Measurements from ENCODE around the gene CDH18.

CDH18 gene

DNA sequence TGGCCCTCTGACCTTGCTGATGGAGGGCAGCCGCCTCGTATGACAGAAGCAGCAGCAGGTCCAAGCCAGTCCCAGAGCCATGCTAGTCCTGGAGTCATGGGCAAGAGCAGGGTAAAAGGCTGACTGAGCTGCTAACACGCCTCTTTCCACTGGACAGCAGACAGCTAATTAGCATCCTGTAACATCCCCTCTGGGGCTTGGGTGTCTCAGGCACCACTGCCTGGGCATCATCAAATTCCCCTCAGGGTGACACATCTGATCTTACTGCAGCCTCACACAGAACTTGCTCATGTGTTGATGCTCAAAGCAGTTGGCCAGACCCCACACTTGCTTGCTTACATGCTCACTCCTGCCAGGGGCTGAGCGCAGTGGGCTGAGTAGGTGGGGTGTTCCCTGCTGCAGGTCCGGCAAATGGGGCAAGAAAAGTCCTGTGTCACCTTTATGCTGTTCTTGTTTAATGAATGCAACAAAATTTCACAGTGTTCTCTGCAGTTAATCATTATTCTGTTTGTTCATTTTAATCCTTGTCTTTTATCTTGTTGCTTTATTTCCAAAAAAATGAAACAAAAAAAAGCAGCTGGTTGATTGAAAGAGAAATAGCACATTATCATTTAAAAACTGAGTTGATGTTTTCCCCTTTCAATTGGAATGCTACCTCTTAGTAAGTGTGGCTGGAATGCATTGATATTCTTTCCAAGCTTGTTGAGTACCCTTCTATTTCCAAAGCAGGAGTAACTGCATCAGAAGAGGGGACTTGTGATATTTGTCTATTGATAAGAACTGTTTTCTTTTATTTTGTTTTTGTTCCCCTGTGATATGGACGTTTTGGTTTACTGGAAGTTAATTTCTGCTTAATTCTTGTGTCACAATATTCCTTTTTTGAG lies 254.1 kb downstream of the CDH18 start:
- no peak for DNase-seq (ENCODE audit: low spot score)

DNA sequence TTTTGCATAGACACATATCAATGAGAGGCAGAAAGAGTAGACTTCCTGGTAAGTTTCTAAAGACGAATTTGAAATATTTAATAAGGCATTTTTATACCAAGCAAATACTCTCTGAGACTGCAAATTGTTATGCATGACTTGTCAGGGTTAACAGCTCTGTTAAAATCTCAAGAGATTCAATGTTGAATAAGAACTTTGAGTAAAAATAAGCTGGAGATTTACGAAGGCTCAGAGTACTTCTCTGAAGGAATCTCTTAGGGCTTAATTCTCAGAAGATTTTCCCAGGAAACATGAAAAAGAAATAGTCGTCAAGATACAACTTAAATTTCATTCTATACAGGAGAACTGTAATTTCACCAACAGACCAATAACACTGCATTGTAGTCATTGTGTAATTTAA lies 259.4 kb downstream of the CDH18 start:
- DNase-seq (ENCODE audit: low spot score), result no peak

DNA sequence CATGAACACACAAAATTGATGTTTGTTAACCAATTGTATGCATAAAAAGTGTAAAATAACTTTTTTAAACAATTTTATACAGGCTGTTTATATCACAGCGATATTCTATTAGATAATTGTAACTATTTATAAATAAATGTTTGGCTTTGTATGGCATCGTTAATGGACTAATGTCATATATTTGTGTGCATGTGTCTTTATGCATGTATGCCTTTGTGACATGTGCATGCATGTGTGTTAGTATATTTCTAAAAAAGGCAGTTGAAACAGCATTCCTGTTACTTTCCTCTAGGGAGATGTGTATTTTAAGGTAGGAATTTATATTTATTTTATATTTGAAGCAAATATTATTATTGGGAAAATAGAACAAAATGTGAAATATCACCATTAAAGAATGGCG lies 268.9 kb downstream of the CDH18 start:
- DNase-seq (ENCODE audit: low spot score), result no peak

DNA sequence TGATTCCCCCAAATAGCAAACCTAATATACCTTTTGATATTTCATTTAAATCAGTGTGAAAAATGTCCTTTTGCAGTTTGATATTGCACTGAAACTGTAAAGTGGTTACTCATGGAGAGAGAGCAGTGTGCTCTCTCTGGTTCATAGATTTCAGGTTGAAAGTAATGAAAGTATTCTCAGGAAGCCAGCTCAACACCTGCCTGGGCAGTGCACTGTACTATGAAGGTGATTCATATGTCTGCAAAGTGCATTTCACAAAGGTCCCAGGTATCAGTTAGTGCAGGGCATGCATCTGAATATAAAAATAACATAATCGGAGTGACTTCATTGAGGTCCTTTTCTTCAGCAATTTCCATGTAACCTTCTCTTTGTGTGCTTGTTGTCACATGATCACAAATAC lies 274.3 kb downstream of the CDH18 start:
- no peak for DNase-seq (ENCODE audit: low spot score)

DNA sequence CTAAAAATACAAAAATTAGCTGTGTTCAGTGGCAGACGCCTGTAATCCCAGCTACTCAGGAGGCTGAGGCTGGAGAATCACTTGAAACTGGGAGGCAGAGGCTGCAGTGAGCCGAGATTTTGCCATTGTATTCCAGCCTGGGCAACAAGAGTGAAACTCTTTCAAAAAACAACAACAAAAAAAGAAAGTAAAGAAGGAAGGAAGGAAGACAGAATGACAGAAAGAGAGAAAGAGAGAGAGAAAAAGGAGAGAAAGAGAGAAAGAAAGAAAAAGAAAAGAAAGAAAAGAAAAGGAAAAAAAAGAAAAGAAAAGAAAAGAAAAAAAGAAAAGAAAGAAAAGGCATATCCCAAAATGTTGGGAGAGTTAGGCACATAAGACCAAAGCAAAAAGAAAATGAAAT lies 278.6 kb downstream of the CDH18 start:
- DNase-seq (ENCODE audit: low spot score), result no peak

DNA sequence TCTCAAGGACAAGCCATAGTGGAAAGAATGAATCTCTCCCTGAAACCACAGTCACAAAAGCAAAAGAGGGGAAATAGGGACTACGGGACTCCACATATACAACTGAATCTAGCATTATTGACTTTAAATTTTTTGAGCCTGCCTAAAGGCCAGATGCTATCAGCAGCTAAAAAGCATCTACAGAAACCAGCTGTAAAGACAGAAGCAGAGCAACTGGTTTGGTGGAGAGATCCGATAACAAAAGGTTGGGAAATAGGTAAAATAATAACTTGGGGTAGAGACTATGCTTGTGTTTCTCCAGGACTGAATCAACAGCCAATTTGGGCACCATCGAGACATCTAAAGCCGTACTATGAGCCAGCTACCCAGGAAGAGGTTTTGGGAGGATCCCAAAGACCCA lies 281.2 kb downstream of the CDH18 start:
- DNase-seq (ENCODE audit: low spot score), result no peak

DNA sequence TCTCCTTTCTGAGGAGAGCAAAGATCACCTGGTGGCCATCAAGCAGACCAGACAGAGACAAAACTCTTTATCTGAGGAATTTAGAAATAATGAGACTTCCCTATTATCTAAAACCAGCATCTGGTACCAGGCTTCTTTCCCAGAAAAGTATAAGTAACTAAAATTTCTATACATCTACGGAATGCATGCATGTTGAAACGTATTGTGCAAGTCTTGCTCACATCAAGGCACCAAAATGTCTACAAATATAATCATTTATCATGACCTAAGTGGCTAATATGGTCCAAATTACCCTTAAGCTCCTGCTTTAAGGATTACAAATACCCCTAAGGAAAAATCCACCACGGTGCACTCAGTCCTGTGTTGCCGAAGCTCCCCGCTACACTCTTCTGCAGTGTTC lies 286.3 kb downstream of the CDH18 start:
- DNase-seq (ENCODE audit: low spot score), result no peak

DNA sequence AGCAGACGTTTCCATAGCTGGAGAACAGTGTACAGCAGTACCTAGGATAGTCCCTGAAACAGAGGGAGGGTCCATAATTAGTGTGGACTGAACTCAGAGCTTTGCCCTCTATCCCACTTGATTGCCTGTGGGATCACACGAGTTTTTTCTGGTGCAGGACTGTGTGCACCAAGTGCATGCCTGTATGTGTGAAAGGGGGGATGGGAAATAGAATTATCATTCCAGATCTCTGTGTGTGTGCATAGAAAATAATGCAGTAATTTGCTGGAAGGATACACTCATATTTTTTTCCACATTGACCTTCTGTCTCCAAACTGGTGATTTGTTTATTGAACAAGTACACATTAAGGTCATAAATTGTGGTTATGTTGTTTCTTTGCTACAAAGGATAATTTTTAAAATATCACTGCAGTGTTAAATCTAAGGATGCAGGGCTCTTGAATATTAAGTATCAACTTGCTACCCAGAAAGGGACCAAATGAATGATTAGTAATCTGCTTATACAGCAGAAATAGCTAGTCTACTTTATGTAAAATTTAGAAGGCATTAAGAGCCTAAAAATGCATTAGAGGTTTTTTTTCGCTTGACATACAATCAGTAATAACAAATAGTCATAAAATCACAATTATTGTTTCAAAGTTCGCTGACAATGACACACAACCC lies 292.9 kb downstream of the CDH18 start:
- no peak for DNase-seq (ENCODE audit: low spot score)

DNA sequence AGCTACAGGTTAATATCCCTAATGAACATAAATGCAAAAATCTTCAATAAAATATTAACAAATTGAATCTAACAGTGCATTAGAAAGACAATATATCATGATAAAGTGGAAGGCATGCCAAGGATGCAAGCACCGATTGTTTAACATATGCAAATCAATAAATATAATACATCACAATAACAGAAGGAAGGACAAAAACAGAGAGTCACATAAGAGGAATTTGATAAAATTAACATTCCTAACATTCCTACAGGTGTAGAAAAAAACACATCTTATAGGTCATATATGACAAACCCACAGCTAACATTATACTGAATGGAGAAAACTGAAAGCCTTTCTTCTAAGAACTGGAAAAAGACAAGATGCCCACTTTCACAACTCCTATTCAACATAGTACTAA lies 297.0 kb downstream of the CDH18 start:
- DNase-seq (ENCODE audit: low spot score), result no peak

DNA sequence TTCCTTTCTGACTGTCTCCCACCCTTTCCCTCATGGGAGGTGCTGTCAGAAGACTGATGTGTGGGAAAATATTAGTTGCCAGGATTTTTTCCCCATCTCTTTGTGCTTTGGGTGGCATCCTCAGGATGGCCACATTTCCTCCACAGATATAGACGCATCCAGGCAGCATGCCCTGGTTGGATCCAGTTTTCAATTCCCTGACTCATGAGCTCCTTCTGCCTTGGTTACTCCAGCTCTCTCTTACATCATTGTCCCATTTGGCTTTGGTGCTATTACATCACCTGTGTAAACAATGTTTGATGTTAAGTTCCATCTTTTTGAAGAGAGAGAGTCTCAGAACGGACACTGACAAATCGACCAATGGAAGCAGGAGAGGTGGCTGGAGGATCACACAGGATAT lies 302.5 kb downstream of the CDH18 start:
- no peak for DNase-seq (ENCODE audit: low spot score)

DNA sequence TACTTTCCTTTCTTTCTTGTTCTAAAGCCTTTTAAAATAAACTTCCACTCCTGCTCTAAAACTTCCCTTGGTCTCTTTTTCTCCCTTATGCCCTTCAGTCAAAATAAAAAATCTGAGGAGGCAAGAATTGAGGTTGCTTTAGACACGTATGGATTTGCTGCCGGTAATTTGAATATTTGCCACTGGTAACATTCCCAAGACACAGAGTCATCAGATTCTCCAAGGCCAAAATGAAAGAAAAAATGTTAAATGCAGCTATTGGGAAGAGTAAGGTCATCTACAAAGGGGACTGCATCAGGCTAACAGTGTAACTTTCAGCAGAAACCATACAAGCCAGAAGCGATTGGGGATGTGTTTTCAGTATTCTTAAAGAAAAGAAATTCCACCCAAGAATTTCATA lies 311.1 kb downstream of the CDH18 start:
- DNase-seq (ENCODE audit: low spot score), result no peak

DNA sequence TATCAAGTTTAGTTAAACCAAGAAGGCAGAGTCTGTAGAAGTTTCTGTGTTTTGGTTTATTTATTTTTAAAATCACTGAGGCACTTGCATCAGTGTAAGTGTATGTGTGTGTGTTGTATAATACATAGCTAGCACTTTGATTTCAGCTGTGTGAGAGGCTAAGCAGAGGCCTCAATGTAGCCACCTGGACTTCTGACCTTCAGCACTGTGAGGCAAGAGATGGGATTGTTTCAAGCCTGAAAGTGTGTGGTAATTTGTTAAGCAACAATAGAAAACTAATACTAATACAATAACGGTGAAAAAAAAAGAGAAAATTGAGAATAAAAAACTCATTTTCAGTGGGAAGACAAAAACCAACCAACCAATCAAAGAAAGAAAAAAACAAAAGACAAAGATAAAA lies 327.3 kb downstream of the CDH18 start:
- no peak for DNase-seq (ENCODE audit: low spot score)

DNA sequence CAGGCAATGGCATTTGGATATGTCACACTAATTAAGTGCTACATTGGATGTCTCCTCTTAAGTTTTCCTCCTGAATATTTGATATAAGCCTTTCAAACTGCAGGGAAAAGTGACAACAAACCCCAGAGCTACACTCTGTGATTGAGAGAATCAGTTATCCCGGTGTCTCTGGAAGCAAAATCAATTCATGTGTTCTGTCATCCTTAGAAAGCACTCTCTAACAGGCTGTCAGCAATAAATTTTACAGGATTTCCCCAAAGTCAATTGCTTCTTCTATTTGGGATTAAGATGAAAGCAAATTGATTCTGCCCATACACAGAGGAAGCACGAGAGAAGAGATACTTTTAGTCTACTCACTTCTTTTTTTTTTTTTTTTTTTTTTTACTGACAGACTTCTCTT lies 332.4 kb downstream of the CDH18 start:
- no peak for DNase-seq (ENCODE audit: low spot score)

DNA sequence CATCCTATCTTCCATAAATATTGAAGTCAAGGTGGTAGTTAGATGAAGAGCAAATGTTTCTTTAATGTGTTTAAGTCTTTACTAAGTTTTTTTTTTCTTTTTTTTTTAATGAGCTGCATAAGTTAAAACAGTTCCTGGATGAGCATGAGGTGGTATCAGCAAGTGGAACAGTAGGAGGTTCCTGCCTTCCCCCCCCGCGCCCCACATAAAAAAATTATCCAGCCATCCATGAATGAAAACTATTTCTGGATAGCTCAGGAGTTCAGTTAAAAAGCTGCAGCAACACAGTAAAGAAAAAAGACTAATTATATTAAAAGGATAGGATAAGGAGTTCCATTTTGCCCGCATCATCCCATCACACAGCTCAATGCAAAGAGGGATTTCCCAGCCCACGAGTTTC lies 349.5 kb downstream of the CDH18 start:
- no peak for DNase-seq (ENCODE audit: low spot score)

DNA sequence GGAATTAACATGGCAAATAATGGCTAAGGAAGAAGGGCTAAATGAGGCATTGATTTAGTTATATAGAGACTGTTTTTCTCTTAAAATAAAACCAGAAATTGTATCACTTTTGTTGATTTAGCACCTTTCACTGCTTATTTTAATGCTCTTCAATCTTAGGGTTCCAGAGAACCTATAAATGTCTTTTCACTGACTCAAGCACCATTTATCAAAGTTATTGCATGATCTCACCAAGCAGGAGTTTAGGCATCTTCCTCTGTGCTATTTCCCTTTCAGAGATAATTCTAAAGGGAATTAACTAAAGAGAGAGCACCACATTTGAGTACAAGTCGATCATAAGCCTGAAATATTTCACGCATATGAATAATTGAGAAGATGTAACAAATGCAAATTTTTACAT lies 357.1 kb downstream of the CDH18 start:
- no peak for DNase-seq (ENCODE audit: low spot score)

DNA sequence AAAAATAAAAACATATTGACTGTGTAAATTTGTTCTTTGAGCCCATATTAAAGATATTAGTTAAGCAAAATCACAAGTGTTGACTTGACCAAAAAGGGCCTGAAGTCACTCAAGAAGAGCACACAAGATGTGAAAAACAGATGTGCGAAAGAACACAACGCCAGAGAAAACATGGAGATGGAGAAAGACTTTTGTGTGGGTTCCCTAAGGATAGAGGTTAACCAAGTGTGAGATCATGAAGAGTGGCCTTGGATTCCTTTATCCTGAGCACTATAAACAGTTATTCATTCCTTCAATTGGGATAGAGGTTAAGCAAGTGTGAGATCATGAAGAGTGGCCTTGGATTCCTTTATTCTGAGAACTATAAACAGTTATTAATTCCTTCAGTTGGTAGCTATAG lies 361.8 kb downstream of the CDH18 start:
- no peak for DNase-seq (ENCODE audit: low spot score)

DNA sequence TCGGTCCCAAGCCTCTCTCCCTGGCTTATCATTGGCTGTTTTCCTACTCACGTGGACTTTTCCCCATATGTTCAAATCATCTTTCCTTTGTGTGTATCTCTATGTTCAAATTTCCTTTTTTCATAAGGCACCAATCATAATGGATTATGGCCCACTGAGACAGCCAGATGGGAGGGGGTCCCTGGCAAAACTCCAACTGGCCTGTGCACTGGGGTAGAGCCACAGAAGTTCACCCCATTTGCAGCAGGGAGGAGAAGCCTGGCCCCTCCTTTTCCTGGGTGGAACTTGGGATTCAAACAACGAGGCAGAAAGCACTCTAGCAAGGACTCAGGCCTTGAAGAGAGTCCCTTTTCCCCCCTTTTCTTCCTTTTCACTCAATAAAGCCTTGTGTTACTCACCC lies 362.4 kb downstream of the CDH18 start:
- DNase-seq (ENCODE audit: low spot score), result no peak

DNA sequence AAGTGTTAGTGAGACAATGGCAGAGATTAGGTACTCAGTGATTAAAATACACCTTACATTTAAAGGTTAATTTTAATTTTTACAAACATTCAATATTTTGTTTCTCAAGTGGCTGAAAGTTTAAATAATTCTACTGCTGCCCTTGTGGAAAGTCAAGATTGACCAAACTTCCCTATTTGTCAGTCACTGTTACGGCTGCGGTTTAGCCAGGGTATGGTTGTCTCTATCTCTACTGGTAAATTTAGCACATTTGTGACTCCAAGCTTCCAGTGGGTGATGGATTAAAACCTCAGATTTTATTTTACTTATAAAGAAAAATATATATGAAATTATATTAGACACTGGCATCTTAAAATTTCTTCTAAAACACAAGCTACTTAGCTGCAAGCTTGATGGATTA lies 368.4 kb downstream of the CDH18 start:
- no peak for DNase-seq (ENCODE audit: low spot score)

DNA sequence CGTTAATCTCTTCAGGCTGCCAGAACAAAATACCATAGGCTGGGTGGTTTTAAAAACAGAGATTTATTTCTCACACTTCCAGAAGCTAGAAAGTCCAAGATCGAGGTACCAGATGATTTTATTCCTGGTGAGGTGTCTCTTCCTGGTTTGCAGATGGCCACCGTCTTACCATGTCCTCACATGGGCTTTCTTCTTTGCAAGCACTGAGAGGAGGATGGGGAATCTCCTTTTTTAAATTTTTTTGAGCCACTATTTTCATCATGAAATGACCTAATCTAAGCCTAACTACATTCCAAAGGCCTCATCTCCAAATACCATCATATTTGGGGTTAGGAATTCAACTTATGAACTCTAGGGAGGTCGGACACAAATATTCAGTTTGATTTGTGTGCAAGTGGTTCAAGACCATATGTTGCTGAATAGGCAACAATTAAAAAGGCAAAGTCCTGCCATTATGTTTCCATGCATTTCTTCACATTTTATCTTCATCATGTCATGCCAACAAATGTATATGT lies 371.2 kb downstream of the CDH18 start:
- no peak for DNase-seq (ENCODE audit: low spot score)

DNA sequence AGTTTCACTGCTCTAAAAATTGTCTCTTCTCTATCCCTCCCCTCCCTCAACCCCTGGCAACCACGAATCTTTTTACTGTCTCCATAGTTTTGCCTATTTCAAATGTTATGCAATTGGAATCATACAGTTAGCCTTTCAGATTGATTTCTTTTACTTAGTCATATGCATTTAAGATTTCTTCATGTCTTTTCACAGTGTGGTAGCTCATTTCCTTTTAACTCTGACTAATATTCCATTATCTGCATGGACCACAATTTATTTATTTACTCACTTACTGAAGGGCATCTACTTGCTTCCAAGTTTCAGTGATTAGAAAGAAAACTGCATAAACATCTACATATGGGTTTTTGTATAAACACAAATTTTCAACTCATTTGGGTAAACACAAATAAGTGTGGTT lies 372.3 kb downstream of the CDH18 start:
- DNase-seq (ENCODE audit: low spot score), result no peak

DNA sequence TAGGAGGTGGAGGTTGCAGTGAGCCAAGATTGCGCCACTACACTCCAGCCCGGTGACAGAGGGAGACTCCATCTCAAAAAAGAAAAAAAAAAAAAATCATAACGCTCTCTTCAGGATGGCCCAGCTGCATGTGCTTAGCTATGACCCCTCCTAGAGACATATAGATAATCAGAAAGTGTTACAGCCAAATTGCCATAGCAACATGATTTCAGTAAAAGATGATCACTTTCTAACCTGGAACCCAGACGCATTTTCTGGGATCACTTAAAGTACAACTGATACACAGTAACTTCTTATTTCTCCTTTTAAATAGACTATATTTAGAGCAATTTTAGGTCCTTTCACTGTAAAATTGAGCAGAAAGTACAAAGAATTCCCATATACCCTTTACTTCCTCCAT lies 372.9 kb downstream of the CDH18 start:
- DNase-seq (ENCODE audit: low spot score), result no peak

DNA sequence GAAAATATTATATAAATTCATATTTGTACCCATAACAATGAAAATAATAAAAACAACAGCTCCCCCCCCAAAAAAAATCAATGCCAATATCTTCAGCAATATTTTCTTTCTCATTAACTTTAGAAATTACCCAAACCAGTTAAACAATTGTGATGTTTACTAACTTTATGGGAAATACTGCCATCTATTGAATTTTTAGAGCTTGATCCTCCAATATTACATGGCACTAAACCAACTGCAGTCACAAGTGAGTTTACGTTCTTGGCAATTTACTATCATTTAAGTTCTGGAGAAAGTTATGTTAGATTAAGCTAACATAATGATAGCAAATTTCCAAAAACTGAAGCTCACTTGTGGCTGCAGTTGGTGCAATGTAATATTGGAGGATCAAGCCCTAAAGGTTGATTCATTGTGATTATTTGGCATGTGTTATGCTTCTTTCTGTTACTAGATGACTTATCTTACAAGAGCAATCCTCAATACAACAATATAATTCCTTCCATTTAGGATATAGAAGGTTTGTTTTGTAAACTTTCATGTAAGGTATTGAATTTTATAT lies 379.5 kb downstream of the CDH18 start:
- DNase-seq (ENCODE audit: low spot score), result peak; percentile 76

DNA sequence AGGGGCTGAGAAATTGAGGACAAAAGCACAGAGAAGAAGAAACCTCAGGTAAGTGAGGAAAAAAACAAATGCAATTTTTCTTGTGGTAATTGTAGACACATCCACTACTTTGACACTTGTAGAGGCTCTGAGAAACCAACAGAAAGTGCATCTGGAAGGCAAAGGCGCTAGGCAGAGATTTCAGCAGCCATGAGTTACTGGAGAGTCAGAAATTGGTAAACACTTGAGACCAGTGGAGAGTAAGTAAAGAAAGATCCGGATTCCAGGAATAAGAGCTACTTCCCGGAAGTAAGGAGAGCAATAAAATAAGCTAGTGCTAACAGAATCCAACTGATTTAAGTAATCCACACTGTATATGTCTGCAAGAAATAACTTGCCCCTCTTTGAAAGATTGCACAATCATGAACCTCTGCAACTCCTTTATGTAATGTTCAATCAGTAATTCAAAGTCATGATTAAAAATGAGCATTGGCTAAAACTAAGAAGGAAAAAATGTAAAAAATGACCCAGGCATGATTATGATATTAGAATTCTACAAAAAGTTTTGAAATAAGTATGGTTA lies 382.1 kb downstream of the CDH18 start:
- no peak for DNase-seq (ENCODE audit: low spot score)
